ENCODE results near the gene SACM1L.

DNA sequence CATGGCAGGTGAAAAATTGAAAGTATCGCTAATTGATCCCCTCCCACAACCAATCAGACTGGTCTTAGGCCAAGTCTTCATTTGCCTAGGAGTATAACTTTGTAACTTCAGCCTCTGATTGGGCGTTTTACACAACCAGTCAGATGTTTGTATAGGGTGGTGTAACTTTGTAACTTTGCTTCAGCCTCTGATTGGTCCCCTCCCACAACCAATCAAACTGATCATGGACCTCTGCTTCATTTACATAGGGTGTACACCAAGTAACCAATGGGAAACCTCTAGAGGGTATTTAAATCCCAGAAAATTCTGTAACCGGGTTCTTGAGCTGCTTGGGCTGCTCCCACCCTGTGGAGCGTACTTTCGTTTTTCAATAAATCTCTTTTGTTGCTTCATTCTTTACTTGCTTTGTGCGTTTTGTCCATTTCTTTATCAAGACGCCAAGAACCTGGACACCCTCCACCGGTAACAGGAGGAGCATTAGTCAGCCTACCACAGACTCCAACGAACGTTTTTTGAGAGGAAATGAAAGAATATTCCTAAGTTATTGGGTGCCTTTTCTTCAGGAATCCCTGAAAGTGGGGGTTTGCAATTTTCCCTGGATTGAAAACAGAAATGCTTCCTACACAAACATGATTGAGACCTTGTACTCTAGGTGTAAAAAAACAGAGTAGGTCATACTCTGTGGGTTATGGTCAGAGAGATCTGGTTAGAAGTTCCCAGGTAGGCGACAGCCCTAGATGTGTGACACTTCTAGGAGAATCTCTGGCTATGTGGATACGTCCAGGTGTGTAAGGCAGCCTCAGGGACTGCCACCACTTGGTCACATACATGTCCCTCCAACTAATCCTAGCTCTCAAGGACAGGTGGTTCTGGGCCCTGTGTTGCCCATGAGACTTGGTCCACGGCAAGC is 5.5 kb upstream of the SACM1L start:
- TF ChIP-seq, protein P1, sequence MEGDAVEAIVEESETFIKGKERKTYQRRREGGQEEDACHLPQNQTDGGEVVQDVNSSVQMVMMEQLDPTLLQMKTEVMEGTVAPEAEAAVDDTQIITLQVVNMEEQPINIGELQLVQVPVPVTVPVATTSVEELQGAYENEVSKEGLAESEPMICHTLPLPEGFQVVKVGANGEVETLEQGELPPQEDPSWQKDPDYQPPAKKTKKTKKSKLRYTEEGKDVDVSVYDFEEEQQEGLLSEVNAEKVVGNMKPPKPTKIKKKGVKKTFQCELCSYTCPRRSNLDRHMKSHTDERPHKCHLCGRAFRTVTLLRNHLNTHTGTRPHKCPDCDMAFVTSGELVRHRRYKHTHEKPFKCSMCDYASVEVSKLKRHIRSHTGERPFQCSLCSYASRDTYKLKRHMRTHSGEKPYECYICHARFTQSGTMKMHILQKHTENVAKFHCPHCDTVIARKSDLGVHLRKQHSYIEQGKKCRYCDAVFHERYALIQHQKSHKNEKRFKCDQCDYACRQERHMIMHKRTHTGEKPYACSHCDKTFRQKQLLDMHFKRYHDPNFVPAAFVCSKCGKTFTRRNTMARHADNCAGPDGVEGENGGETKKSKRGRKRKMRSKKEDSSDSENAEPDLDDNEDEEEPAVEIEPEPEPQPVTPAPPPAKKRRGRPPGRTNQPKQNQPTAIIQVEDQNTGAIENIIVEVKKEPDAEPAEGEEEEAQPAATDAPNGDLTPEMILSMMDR (conservative IDR thresholded peaks at IDR 0.05; ENCODE audit: low read length) = no peak
- no peak for TF ChIP-seq EZH2phosphoT487 (IDR thresholded peaks at IDR 0.05; ENCODE audit: borderline replicate concordance)
